Vagina (tissue), 2 donors: ENCODE data around the gene FAM151B. TPM values are rescaled to one million over a fixed set of nuclear protein-coding genes. Genes with fewer than 3 reads are reported as not detected.

Experiments used
- DNase-seq, 2 donors: peaks; one replicate each; pipeline ENCODE4 v3.0.0-alpha.2; 2017; ENCODE audit errors: extremely low spot score in 2 of 2
- H3K27ac ChIP-seq: fragments of 200-600 bp; sonication (generic); one replicate; pipeline ENCODE4 v1.5.1; 2019
- H3K27me3 ChIP-seq: fragments of 200-600 bp; sonication (generic); one replicate; pipeline ENCODE4 v1.5.1; 2019
- H3K36me3 ChIP-seq, 2 donors: fragments of 200-600 bp; sonication (generic); one replicate each; pipeline ENCODE4 v1.5.1; 2017 to 2019
- H3K4me1 ChIP-seq: fragments of 200-600 bp; sonication (generic); one replicate; pipeline ENCODE4 v1.5.1; 2019
- H3K4me3 ChIP-seq, 2 donors: fragments of 200-600 bp; sonication (generic); 1 replicate in 1 of 2; 2 replicates in 1 of 2; pipeline ENCODE4 v1.5.1; 2016 to 2019
- H3K9me3 ChIP-seq: fragments of 200-600 bp; sonication (generic); one replicate; pipeline ENCODE4 v1.5.1; 2019
- POLR2A ChIP-seq, 2 donors: fragments of 450-650 bp; IDR thresholded peaks; one replicate each; pipeline ENCODE4 v1.6.1; 2017; ENCODE audit warnings: antibody characterized with exemption in 2 of 2, mild to moderate bottlenecking in 2 of 2, moderate library complexity in 2 of 2
- POLR2AphosphoS5 ChIP-seq, 2 donors: sonication (generic); formaldehyde crosslinking; IDR thresholded peaks; one replicate each; pipeline ENCODE4 v1.9.0; 2017; ENCODE audit warnings: antibody characterized with exemption in 2 of 2, mild to moderate bottlenecking in 2 of 2, low read depth in 1 of 2; ENCODE audit not compliant: insufficient read depth in 1 of 2
- intact Hi-C: fragments of 100-400 bp; cut with DNase I; formaldehyde crosslinking; loops from one replicate; pipeline ENCODE4 v1.15.1; 2023
- total RNA-seq: library from RNA; depleted of rRNA; stranded (reverse); fragments of >200 nt; gene quantifications from one replicate; pipeline ENCODE4 v1.2.3, GENCODE V29; 2016
- TF ChIP-seq, protein P1 (sequence below), 3 experiments: fragments of 450-650 bp in 2 of 3; fragments of 200-600 bp in 1 of 3; sonication (generic) in 1 of 3; IDR thresholded peaks; one replicate each; pipeline ENCODE4 v1.5.1; 2017 to 2019; ENCODE audit warnings: antibody characterized with exemption in 3 of 3, mild to moderate bottlenecking in 2 of 3, moderate library complexity in 2 of 3

FAM151B gene
- total RNA-seq, 1 donor from 2014 or later = 0.98 TPM

DNA sequence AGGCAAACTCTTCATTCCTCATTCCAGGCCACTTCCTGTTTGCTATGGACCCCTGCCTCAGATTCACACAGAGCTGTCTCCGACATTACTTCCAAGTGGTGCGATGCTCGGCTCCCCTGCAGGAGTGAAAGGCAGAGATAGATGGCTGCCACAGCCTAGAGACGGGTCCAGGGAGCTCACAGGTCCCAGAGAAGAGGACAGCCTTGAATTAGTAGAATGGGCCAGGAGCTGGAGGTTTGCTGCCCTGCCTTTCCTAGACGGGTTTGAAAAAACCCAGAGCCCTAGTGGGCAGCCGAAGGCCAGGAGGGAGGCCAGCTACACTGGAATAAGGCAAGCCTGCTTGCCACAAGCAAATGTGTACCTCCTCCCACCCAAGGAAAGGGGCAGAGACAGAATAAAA is 80.4 kb downstream of the FAM151B start:
- DNase-seq = no peak
- Histone ChIP-seq H3K4me3 (no peak overlapping the region), H3K27me3 (no peaks in the 10 kb centered on the region), H3K36me3 (no peaks in the 10 kb centered on the region), H3K9me3 (no peaks in the 10 kb centered on the region), H3K27ac (no peak overlapping the region), H3K4me1 (peaks cover 17% of the 10 kb centered on the region)
- no peak for TF ChIP-seq POLR2AphosphoS5 (IDR thresholded peaks at IDR 0.05; ENCODE audit: insufficient read depth in 1 of 2, low read depth in 1 of 2)
- TF ChIP-seq, protein P1, sequence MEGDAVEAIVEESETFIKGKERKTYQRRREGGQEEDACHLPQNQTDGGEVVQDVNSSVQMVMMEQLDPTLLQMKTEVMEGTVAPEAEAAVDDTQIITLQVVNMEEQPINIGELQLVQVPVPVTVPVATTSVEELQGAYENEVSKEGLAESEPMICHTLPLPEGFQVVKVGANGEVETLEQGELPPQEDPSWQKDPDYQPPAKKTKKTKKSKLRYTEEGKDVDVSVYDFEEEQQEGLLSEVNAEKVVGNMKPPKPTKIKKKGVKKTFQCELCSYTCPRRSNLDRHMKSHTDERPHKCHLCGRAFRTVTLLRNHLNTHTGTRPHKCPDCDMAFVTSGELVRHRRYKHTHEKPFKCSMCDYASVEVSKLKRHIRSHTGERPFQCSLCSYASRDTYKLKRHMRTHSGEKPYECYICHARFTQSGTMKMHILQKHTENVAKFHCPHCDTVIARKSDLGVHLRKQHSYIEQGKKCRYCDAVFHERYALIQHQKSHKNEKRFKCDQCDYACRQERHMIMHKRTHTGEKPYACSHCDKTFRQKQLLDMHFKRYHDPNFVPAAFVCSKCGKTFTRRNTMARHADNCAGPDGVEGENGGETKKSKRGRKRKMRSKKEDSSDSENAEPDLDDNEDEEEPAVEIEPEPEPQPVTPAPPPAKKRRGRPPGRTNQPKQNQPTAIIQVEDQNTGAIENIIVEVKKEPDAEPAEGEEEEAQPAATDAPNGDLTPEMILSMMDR (IDR thresholded peaks at IDR 0.05) = no peak
- no peak for TF ChIP-seq POLR2A (IDR thresholded peaks at IDR 0.05)
- intact Hi-C loops = no loop called here

DNA sequence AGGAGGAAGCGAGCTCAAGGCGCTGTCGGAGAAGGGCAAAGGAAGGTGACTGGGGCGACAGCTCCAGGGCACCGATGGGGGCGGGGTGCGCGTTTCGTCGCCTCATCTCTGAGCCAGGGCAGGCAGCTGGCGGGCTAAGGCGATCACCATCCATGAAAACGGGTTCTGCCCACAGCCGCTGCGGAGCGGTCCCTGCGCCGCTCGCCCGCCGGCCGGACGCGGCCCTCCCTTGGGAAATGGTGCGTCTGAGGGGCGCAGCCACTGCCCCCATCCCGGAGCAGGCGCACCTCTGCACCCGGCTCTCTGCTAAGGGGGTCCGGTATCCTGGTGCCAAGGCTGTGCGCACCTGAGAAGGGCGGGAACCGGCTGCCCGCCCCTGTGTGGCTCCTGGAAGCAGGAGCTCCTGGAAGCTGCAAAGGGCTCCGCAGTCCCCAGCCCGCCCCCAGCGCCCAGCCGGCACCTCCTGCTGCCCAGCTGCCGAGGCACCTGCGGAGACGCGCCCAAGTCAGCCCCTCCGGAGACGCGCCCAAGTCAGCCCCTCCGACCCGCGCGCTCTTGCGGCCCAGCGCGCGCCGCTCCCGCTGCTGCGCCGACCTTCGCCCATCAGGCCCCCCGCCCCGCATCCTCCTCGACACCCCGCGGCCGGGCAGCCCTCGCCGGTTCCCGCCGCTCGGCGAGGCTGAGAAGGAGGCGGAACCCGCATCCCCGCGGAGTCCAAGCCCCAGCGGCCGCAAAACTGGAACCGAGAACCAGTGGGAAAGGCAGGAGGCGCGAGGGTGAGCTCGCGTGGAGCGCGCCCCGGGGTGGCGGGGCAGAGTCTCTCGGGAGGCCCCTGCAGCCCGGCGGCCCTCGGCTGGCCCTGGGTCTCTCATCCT is 81.4 kb downstream of the FAM151B start:
- no peak overlapping the region for H3K27ac ChIP-seq
- H3K4me3 ChIP-seq = peak overlapping the region; percentile 27 to 31
- DNase-seq = no peak
- H3K27me3 ChIP-seq = no peaks in the 10 kb centered on the region
- TF ChIP-seq POLR2AphosphoS5 (IDR thresholded peaks at IDR 0.05; ENCODE audit: insufficient read depth in 1 of 2, low read depth in 1 of 2) (no peak), POLR2A (IDR thresholded peaks at IDR 0.05) (no peak)
- TF ChIP-seq, protein P1 (IDR thresholded peaks at IDR 0.05) = no peak
- intact Hi-C loops = no loop called here
- peaks cover 17% of the 10 kb centered on the region for H3K4me1 ChIP-seq
- no peaks in the 10 kb centered on the region for H3K36me3 ChIP-seq
- H3K9me3 ChIP-seq = no peaks in the 10 kb centered on the region

DNA sequence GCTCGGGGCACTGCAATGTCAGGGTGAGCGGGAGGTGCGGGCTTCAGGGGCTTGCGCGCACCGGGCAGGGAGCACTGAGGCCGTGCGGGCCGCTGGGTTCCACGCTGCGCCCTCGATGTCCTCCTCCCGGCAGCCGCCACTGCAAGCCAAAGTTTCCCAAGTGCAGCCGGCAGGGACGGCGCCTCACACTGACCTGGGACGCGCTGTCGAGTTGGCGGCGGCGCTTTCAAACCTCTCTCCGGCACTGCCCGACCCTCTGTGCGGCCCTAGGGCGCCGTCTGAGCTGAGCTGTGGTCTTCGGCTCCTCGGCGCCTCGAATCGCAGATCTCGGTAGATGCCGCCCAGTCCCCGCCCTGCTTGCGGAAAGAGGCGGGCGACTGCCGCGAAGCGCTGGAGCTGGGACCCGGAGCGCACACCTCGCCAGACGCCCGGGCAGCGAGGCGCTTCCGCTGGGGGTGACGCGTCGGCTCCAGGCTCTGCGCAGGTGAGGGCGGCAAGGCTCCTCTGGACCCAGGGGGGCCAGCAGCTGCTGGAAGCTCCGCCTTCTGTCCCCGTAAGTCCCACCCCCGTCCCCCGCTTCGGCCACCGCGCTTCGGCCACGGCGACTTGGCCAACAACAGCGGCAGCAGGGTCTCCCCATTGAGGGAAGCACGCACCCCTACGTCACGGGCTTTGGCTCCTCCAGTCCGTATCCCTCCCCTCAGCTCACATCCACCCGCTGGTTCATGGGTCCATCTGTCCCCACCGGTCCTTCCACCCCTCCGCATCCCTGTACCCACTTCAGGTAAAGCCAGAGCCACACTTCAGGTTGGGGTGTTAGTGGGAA is 82.3 kb downstream of the FAM151B start, which contains the start of gene ANKRD34B:
ANKRD34B (minus strand) TSS at position 320 of the 826 bp plus-strand sequence. CDS start 10,261 bp downstream, outside the sequence.
- Histone ChIP-seq H3K27ac (no peak within 1 kb of the TSS), H3K27me3 (no peaks in the 10 kb centered on the region), H3K9me3 (no peaks in the 10 kb centered on the region), H3K4me1 (peaks cover 17% of the 10 kb centered on the region), H3K36me3 (no peaks in the 10 kb centered on the region), H3K4me3 (peak within 1 kb of the TSS; percentile 27 to 31)
- intact Hi-C loops = no loop called here
- DNase-seq = no peak
- TF ChIP-seq POLR2A (IDR thresholded peaks at IDR 0.05) (no peak), POLR2AphosphoS5 (IDR thresholded peaks at IDR 0.05; ENCODE audit: insufficient read depth in 1 of 2, low read depth in 1 of 2) (no peak)
- TF ChIP-seq, protein P1 (IDR thresholded peaks at IDR 0.05) = no peak

DNA sequence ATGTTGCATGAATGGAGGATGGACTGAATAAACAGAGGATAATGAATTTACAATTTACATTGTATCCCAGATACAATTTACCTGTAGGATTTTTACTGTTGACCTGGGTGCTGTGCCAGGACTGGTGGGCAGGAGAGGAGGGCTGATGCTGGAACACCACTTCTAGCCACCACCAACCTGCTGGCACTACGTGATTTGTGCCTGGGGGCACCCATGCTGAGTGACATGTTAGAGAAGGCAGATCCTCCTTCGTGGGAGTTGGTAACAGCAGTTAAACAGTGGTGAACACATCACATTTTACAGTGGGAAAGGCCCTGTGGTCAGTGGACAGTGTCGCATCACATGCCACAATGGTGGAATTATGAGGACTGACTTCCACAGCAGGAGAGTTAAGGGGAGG is 85.2 kb downstream of the FAM151B start:
- no peaks in the 10 kb centered on the region for H3K27me3 ChIP-seq
- no peak overlapping the region for H3K27ac ChIP-seq
- no peak overlapping the region for H3K4me3 ChIP-seq
- TF ChIP-seq, protein P1 (IDR thresholded peaks at IDR 0.05) = no peak
- TF ChIP-seq POLR2AphosphoS5 (IDR thresholded peaks at IDR 0.05; ENCODE audit: insufficient read depth in 1 of 2, low read depth in 1 of 2) = no peak
- TF ChIP-seq POLR2A (IDR thresholded peaks at IDR 0.05) = no peak
- H3K36me3 ChIP-seq = no peaks in the 10 kb centered on the region
- peaks cover 17% of the 10 kb centered on the region for H3K4me1 ChIP-seq
- intact Hi-C loops = no loop called here
- DNase-seq = no peak
- H3K9me3 ChIP-seq = no peaks in the 10 kb centered on the region
